GM06990 (cell line): Measurements from ENCODE around the gene ZNF469.

Source experiments
- DNase-seq: peaks from one replicate; pipeline ENCODE4 v3.0.0-alpha.2; 2011; ENCODE audit not compliant: insufficient read length; ENCODE audit errors: extremely low read depth
- H3K27me3 ChIP-seq: replicated peaks from 2 replicates; pipeline ENCODE4 v1.6.0; 2011; ENCODE audit warnings: low read length; ENCODE audit not compliant: control insufficient read depth, insufficient read depth
- H3K36me3 ChIP-seq: 2 replicates; pipeline ENCODE4 v1.5.1; 2011; ENCODE audit warnings: low read length; ENCODE audit not compliant: control insufficient read depth, insufficient read depth
- H3K4me3 ChIP-seq: replicated peaks from 2 replicates; pipeline ENCODE4 v1.5.1; 2011; ENCODE audit warnings: low read depth, mild to moderate bottlenecking, control low read depth, low read length
- CTCF ChIP-seq: IDR thresholded peaks from 2 replicates; pipeline ENCODE4 v1.5.1; 2011; ENCODE audit warnings: low read length, control low read depth, mild to moderate bottlenecking, inconsistent platforms; ENCODE audit not compliant: insufficient read depth, poor library complexity, severe bottlenecking

ZNF469 gene

GRCh38 chr16:88416686-88417085, 33.9 kb downstream of the ZNF469 start:
- DNase-seq, result no peak
- H3K27me3 ChIP-seq, result no peaks in the 10 kb centered on the region; the same call in 1 of the 2 replicates
- no peaks in the 10 kb centered on the region for H3K36me3 ChIP-seq
- H3K4me3 ChIP-seq, result no peak overlapping the region
- no peak for TF ChIP-seq CTCF

GRCh38 chr16:88417684-88418476, 35.1 kb downstream of the ZNF469 start:
- no peaks in the 10 kb centered on the region; the same call in 1 of the 2 replicates for H3K27me3 ChIP-seq
- H3K36me3 ChIP-seq, result no peaks in the 10 kb centered on the region
- TF ChIP-seq CTCF, result no peak
- H3K4me3 ChIP-seq, result no peak overlapping the region
- no peak for DNase-seq

GRCh38 chr16:88418869-88419268, 36.1 kb downstream of the ZNF469 start:
- H3K27me3 ChIP-seq, result no peaks in the 10 kb centered on the region; the same call in 1 of the 2 replicates
- DNase-seq, result no peak
- TF ChIP-seq CTCF, result no peak
- H3K36me3 ChIP-seq, result no peaks in the 10 kb centered on the region
- H3K4me3 ChIP-seq, result no peak overlapping the region

GRCh38 chr16:88419790-88420189, 37.0 kb downstream of the ZNF469 start:
- no peak for TF ChIP-seq CTCF

GRCh38 chr16:88420496-88420895, 37.7 kb downstream of the ZNF469 start:
- Histone ChIP-seq H3K27me3 (no peaks in the 10 kb centered on the region; the same call in 1 of the 2 replicates), H3K4me3 (no peak overlapping the region), H3K36me3 (no peaks in the 10 kb centered on the region)
- no peak for TF ChIP-seq CTCF
- DNase-seq, result no peak

More at GRCh38 chr16:88419790-88420189, 37.0 kb downstream of the ZNF469 start:
- Histone ChIP-seq H3K4me3 (no peak overlapping the region), H3K36me3 (no peaks in the 10 kb centered on the region), H3K27me3 (no peaks in the 10 kb centered on the region; the same call in 1 of the 2 replicates)
- no peak for DNase-seq

GRCh38 chr16:88421301-88421700, 38.5 kb downstream of the ZNF469 start:
- Histone ChIP-seq H3K27me3 (no peaks in the 10 kb centered on the region; the same call in 1 of the 2 replicates), H3K36me3 (no peaks in the 10 kb centered on the region), H3K4me3 (no peak overlapping the region)
- no peak for TF ChIP-seq CTCF
- DNase-seq, result no peak
